ENCODE results near the gene NAV1.

NAV1 gene

DNA sequence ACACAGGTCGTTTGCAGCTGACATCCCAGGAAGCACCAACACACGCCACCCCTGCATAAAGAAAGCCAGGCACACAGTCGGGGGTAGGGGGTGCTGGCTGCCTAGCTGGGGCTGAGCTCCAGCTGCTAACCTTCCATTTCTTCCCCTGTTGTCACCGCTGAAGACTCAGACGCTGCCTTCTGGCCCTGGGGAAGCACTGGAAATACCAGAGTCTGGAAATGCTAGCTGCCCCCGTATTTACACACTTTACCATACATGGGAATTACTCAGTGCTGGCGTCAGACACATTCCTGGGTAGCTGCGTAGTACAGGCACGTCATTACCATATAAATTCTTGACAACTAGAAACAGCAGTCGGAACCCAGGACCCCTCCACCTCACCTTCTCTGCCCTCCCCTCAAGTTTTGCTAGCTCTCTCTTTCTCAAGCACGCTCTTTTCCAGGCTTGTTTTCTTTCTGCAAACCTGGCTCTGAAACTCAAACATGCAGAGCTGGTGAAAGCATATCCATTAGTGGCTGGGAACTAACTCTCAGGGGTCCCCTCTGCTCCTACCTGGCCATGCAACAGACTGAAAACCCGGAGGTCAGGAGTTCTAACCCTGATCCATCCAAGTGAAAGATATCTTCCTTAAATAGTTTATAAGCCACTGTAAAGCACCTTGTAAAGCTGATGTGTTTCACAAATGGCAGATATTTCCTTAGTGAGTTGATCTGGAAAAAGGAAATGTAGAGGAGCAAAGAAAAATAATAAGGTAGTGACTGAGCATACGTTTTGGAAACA is 35.3 kb upstream of the NAV1 start:
- in situ Hi-C loops (cut with MboI; ENCODE audit: low pct_unique_long_range_greater_than_20kb, low sequenced_read_pairs): no loop called here
- DNase-seq: no peak

- no peak for DNase-seq
- in situ Hi-C loops (cut with MboI; ENCODE audit: low pct_unique_long_range_greater_than_20kb, low sequenced_read_pairs): no loop called here
Measured at GRCh38 chr1:201504179-201504631, 34.7 kb upstream of the NAV1 start.

GRCh38 chr1:201504799-201505502 is 34.0 kb upstream of the NAV1 start:
- in situ Hi-C loops (cut with MboI; ENCODE audit: low pct_unique_long_range_greater_than_20kb, low sequenced_read_pairs): no loop called here
- DNase-seq: no peak

GRCh38 chr1:201505503-201505890 is 33.4 kb upstream of the NAV1 start:
- DNase-seq: peak; percentile 51
- in situ Hi-C loops (cut with MboI; ENCODE audit: low pct_unique_long_range_greater_than_20kb, low sequenced_read_pairs): no loop called here

GRCh38 chr1:201506092-201506491 is 32.8 kb upstream of the NAV1 start:
- in situ Hi-C loops (cut with MboI; ENCODE audit: low pct_unique_long_range_greater_than_20kb, low sequenced_read_pairs): no loop called here
- DNase-seq: no peak

DNA sequence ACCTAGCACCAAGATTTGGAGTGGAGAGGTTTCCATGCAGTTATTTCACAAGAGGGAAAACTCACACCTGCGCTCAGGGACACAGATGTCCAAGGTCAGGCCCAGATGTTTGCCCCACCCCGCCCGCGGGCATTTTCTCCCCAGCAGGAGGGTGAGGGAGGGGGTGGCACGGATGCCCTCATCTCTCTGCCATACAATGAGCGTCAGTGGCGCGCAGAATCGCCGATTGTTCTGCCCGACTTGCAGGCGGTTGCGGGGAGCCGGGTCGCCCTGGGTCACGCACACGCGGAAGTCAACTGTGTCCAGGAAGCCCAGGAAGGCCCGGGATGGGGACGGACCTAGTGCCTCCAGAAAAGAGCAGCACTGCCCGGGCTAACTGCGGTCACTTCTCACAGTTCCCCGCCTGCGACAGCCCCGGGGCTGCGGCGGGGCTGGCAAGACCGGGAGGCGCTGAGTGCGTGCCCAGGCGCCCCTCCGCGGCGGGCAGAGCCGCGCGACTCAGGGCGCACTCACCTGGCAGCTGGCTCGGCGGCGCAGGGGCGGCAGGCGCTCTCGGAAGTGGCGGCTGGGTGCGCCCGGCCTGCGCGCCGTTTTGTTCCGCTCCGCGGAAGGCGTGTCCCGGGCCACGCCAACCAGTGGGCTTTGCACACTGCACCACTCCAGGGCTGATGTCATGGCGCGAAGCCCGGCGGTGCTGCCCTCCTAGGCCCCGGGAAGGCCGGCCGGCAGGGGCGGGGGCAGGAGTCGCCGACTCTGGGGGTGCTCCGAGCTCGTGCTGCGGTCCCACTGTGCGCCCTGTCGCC is 32.2 kb upstream of the NAV1 start, which contains the start of gene CSRP1:
Gene CSRP1, minus strand, starts transcription at position 567 of the 803 bp plus-strand sequence. CDS start 10,820 bp downstream, outside the sequence.
- DNase-seq: peak; percentile 79
- in situ Hi-C loops (cut with MboI; ENCODE audit: low pct_unique_long_range_greater_than_20kb, low sequenced_read_pairs): no loop called here

- no peak for DNase-seq
- in situ Hi-C loops (cut with MboI; ENCODE audit: low pct_unique_long_range_greater_than_20kb, low sequenced_read_pairs): no loop called here
Measured at GRCh38 chr1:201507360-201507675, 31.6 kb upstream of the NAV1 start.

DNA sequence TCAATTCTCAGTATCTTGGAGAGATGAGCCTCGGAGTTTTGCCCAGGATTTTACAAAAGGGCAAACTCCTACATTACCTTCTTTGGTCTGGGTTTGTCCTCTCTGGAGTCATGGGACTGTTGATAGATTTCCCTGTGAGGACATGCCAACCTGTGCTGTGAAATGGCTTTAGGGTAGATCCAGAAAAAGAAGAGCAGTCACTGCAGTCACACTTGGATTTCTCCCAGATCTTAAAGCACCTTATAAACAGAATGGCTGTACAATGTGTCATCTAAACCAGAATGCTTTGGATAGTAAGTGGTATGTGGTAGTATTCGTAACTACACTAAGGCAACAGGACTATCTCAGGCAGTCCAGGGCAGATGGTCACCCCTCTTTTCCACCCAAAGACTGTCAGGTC is 30.1 kb upstream of the NAV1 start:
- DNase-seq: no peak
- in situ Hi-C loops (cut with MboI; ENCODE audit: low pct_unique_long_range_greater_than_20kb, low sequenced_read_pairs): no loop called here

DNA sequence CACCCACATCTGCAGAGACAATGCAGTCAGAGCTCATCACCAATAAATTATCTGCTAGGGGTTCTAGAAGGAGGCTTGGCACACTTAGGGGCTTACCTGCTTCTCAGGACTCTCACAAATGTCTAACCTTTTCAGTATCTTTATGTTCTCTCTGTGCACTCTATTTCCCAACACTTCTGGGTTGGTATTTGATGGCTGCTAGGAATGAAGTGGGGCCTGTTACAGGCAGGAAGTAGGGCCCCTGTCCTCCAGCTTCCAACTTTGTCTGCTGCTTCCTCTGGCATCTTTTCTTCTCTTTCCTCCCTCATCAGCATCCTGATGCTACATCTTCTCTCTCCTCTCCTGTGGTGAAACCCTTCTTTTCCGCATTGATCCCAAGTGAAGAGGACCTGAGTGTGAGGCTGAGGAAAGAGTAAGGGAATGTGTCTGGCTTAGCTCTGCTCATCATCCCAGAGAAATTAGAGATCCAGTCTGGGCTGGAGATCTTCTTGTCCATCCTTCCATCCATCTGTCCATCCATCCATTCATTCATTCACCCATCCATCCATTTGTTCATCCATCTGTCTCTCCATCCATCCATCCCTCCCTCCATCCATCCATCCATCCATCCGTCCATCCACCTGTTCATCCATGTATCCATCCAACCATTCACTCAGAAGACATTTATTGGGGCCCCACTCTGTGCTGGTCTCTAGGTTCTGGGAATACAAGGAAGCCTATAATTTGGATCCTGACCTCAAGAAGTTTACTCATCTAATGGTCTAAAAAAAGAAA is 29.1 kb upstream of the NAV1 start:
- no peak for DNase-seq
- in situ Hi-C loops (cut with MboI; ENCODE audit: low pct_unique_long_range_greater_than_20kb, low sequenced_read_pairs): no loop called here

GRCh38 chr1:201510734-201511133 is 28.2 kb upstream of the NAV1 start:
- DNase-seq: no peak
- in situ Hi-C loops (cut with MboI; ENCODE audit: low pct_unique_long_range_greater_than_20kb, low sequenced_read_pairs): no loop called here

DNA sequence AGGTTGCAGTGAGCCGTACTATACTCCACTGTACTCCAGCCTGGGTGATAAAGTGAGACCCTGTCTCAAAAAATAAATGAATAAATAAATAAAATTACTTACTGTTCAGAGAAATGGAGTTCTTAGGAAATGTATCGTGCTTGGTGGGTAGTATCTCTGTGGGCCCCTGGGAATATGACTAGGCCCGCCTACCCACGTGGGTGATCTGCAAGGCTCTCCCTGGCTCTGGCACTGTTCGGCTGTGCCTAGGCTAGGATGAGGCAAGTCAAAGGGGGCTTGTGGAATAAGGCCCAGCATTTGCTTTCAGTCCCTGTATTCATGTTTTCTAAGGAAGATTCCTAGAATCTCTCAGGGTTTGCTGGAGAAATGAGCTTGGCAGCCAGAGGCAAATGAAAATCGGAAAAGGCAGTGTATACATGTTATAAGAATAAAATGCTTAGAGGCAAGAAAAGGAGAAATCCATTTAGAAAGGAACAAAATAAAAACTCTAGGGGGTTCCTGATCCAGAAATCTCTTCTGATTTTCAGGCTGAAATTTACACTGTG is 27.5 kb upstream of the NAV1 start:
- DNase-seq: no peak
- in situ Hi-C loops (cut with MboI; ENCODE audit: low pct_unique_long_range_greater_than_20kb, low sequenced_read_pairs): no loop called here

DNA sequence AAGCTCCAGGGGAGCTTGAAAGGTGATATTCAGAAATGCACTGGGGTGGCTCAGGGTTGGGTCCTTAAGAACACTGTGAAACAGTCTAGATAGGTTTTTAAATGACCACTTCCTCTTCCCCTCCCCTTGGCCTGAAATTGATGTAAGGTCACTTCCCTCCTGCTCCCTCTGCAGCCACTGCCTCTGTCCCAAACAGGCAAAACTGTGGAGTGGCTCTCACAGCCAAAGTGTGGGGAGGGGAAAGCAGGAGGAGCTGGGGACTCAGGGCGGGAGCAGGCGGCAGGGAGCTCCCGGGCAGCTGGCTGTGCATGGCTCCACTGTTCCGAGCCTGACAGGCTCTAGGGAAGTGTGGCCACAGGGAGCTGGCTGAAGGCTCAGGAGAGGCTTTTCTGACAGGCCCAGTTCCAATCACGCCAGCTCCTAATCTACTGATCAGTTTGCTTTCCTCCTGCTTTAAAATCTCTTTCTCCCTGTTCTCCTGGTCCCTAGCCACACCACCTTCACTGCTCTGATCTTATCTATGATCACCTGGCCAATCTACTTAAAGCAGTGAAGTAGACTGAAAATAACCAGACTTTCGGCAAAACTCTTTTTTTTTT is 26.9 kb upstream of the NAV1 start:
- in situ Hi-C loops (cut with MboI; ENCODE audit: low pct_unique_long_range_greater_than_20kb, low sequenced_read_pairs): no loop called here
- peak; percentile 48 for DNase-seq

DNA sequence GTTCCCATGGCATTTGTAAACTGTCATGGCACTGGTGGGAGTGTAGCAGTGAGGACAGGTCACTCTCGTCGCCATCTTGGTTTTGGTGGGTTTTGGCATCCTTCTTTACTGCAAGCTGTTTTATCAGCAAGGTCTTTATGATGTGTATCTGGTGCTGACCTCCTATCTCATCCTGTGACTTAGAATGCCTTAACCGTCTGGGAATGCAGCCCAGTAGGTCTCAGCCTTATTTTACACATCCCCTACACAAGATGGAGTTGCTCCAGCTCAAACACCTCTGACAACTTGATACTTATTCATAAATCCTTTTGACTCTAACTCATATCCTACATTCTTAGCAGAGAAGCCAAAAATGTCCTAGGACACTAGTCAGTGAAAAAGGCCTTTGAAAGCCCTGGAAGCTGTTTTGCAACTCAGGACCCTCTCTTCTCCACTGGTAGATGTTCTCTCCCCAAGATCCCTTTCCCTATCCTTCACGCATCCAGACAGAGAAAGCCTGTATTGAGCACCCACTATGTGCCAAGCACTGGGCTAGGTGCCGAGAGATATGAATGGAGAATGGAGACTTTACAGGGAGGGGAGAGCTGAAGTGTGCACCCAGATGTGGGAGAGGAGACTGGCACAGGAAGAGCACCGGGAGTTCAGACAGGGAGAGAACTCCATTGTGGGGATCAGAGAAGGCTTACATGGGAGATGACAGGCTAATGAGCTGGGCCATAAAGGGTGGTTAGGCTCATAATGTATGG is 25.3 kb upstream of the NAV1 start:
- DNase-seq: no peak
- in situ Hi-C loops (cut with MboI; ENCODE audit: low pct_unique_long_range_greater_than_20kb, low sequenced_read_pairs): no loop called here

GRCh38 chr1:201514466-201514865 is 24.5 kb upstream of the NAV1 start:
- no peak for DNase-seq
- in situ Hi-C loops (cut with MboI; ENCODE audit: low pct_unique_long_range_greater_than_20kb, low sequenced_read_pairs): no loop called here

DNA sequence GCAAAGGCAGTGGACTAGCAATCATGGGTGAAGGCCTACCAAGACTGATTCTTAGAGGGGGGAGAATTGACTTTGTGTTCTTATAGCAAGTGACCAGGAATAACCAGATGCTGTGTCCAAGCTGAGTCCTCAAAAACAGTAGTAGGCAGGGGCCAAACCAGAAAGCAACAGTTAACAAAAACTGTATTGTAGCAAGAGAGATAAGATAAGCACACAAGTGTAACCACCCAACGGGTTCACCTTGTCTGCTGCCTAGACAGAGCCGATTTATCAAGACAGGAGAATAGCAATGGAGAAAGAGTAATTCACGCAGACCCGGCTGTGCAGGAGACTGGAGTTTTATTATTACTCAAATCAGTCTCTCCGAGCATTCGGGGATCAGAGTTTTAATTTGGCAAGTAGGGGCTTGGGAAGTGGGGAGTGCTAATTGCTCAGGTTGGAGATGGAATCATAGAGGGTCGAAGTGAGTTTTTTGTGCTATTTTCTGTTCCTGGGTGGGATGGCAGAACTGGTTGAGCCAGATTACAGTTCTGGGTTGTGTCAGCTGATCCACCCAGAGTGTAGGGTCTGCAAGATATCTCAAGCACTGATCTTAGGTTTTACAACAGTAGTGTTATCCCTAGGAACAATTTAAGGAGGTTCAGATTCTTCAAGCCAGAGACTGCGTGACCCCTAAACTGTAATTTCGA is 23.7 kb upstream of the NAV1 start:
- no peak for DNase-seq
- in situ Hi-C loops (cut with MboI; ENCODE audit: low pct_unique_long_range_greater_than_20kb, low sequenced_read_pairs): no loop called here

- DNase-seq: no peak
Measured at GRCh38 chr1:201515895-201516294, 23.0 kb upstream of the NAV1 start.

DNA sequence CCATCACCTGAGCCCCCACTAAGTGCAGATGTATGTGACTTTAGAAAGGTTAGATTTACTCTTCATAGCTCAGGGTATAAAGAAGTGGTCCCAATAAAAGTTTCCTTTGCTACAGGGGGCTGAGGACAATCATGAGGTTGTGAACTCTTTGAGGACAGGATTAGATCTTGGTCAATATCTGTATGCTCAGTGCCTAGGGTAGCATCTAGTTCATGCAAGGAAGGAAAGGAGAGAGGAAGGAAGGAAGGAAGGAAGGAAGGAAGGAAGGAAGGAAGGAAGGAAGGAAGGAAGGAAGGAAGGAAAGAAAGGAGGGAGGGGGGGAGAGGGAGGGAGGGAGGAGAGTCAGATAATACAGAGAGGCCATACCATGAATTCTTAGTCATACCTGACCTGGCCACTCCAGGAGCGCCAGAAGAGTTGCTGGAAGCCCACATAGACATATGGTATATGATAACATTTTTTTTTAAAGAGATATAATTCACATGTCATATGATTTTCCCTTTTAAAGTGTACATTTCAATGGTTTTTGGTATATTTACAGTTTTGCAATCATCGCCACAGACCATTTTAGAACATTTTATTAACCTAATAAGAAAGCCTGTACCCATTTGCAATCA is 22.3 kb upstream of the NAV1 start:
- no peak for DNase-seq
- in situ Hi-C loops (cut with MboI; ENCODE audit: low pct_unique_long_range_greater_than_20kb, low sequenced_read_pairs): no loop called here

More at GRCh38 chr1:201515895-201516294, 23.0 kb upstream of the NAV1 start:
- in situ Hi-C loops (cut with MboI; ENCODE audit: low pct_unique_long_range_greater_than_20kb, low sequenced_read_pairs): no loop called here
